ENCODE data around the gene URGCP.
A peak's percentile ranks its signal among the peaks of the same experiment; 100 is the strongest.
"Not testable (repeated sequence)": the region's sequence is repeated elsewhere in the genome, so short reads cannot be mapped to it uniquely, and the experiment has no call there.

The URGCP gene

GRCh38 chr7:43843296-43843695 is 63.1 kb downstream of the URGCP start:
- Histone ChIP-seq H3K9me3 (ENCODE audit: low read depth, low read length) (no peaks in the 10 kb centered on the region), H3K27ac (no peak overlapping the region), H3K4me3 (no peak overlapping the region), H3K9ac (ENCODE audit: insufficient read length) (no peak overlapping the region), H3K36me3 (ENCODE audit: insufficient read depth, low read length) (no peaks in the 10 kb centered on the region)
- DNase-seq (ENCODE audit: low read depth, low spot score) = no peak
- TF ChIP-seq POLR2AphosphoS5 (IDR thresholded peaks at IDR 0.05; ENCODE audit: borderline replicate concordance, low read depth, low read length) (no peak), FOXP2 (optimal IDR thresholded peaks at IDR 0.05; ENCODE audit: control extremely low read depth, extremely low read length, insufficient read depth) (no peak), EZH2 (IDR thresholded peaks at IDR 0.05) (no peak)

GRCh38 chr7:43838201-43838658 is 68.2 kb downstream of the URGCP start:
- H3K4me3 ChIP-seq = peak overlapping the region; percentile 72
- no peak for DNase-seq (ENCODE audit: low read depth, low spot score)
- TF ChIP-seq EZH2 (IDR thresholded peaks at IDR 0.05) = no peak
- no peak for TF ChIP-seq POLR2AphosphoS5 (IDR thresholded peaks at IDR 0.05; ENCODE audit: borderline replicate concordance, low read depth, low read length)
- TF ChIP-seq FOXP2 (optimal IDR thresholded peaks at IDR 0.05; ENCODE audit: control extremely low read depth, extremely low read length, insufficient read depth) = no peak
- no peaks in the 10 kb centered on the region for H3K36me3 ChIP-seq (ENCODE audit: insufficient read depth, low read length)
- no peaks in the 10 kb centered on the region for H3K9me3 ChIP-seq (ENCODE audit: low read depth, low read length)
- no peak overlapping the region for H3K27ac ChIP-seq
- H3K9ac ChIP-seq (ENCODE audit: insufficient read length) = peak overlapping the region; percentile 55

- Histone ChIP-seq H3K4me3 (no peak overlapping the region), H3K9ac (ENCODE audit: insufficient read length) (no peak overlapping the region)
- no peak for DNase-seq (ENCODE audit: low read depth, low spot score)
These were observed 71.7 kb downstream of the URGCP start for GRCh38 chr7:43834463-43835251.

DNA sequence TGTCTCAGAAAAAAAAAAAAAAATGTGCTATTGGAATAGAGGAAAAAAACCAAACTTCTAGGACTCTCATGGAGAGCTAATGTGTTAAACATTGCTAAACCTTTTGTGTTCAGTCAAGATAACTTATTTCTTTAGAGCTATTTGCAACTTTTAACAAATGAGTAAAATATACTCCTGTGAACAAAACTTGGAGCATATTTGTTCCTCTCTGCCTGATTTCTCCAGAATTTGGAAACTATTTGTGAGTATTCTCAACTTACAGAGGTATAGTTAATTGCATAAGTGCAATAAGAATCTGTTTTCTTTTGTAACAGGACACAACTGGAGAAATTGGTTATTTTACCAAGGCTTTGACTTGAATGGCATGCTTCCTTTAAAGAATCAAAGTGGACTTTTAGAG is 75.5 kb downstream of the URGCP start:
- H3K4me3 ChIP-seq; DNase-seq (ENCODE audit: low read depth, low spot score); H3K27ac ChIP-seq; H3K9ac ChIP-seq (ENCODE audit: insufficient read length); H3K36me3 ChIP-seq (ENCODE audit: insufficient read depth, low read length); H3K9me3 ChIP-seq (ENCODE audit: low read depth, low read length): not testable (repeated sequence)

More at GRCh38 chr7:43834463-43835251, 71.7 kb downstream of the URGCP start:
- Histone ChIP-seq H3K9me3 (ENCODE audit: low read depth, low read length) (no peaks in the 10 kb centered on the region), H3K27ac (no peak overlapping the region), H3K36me3 (ENCODE audit: insufficient read depth, low read length) (no peaks in the 10 kb centered on the region)
- TF ChIP-seq POLR2AphosphoS5 (IDR thresholded peaks at IDR 0.05; ENCODE audit: borderline replicate concordance, low read depth, low read length) (no peak), FOXP2 (optimal IDR thresholded peaks at IDR 0.05; ENCODE audit: control extremely low read depth, extremely low read length, insufficient read depth) (no peak), EZH2 (IDR thresholded peaks at IDR 0.05) (no peak)

Data from SK-N-MC (cell line).